ENCODE measurements around the gene ADIPOR2. TPM values are rescaled to one million over a fixed set of nuclear protein-coding genes. Genes with fewer than 3 reads are reported as not detected.
"Not testable (repeated sequence)": the region's sequence is repeated elsewhere in the genome, so short reads cannot be mapped to it uniquely, and the experiment has no call there.

The ADIPOR2 gene
- total RNA-seq, 2 donors from 2014 or later = 19.7 to 23.3 TPM

GRCh38 chr12:1712305-1712704 is 21.4 kb downstream of the ADIPOR2 start:
- Histone ChIP-seq H3K9me3 (peaks cover 0 to 10% of the 10 kb centered on the region in 2 donors), H3K4me1 (peaks cover 0 to 24% of the 10 kb centered on the region in 2 donors)
- DNase-seq (ENCODE audit: low spot score); H3K27ac ChIP-seq; H3K4me3 ChIP-seq; H3K36me3 ChIP-seq; H3K27me3 ChIP-seq: not testable (repeated sequence)

- H3K4me1 ChIP-seq = peaks cover 0 to 24% of the 10 kb centered on the region in 2 donors
- not testable (repeated sequence) for H3K27ac ChIP-seq; H3K27me3 ChIP-seq; DNase-seq (ENCODE audit: low spot score); H3K4me3 ChIP-seq; H3K36me3 ChIP-seq
- H3K9me3 ChIP-seq = peaks cover 0 to 10% of the 10 kb centered on the region in 2 donors
Observed at GRCh38 chr12:1712852-1713251, 22.0 kb downstream of the ADIPOR2 start.

GRCh38 chr12:1713783-1714348 is 23.0 kb downstream of the ADIPOR2 start:
- H3K4me3 ChIP-seq; H3K27ac ChIP-seq; H3K27me3 ChIP-seq; DNase-seq (ENCODE audit: low spot score); H3K36me3 ChIP-seq: not testable (repeated sequence)
- H3K4me1 ChIP-seq = peaks cover 0 to 34% of the 10 kb centered on the region in 2 donors
- H3K9me3 ChIP-seq = peaks cover 0 to 10% of the 10 kb centered on the region in 2 donors

GRCh38 chr12:1715459-1715858 is 24.6 kb downstream of the ADIPOR2 start:
- H3K27ac ChIP-seq = not testable (repeated sequence)

GRCh38 chr12:1716215-1716862 is 25.5 kb downstream of the ADIPOR2 start:
- H3K27ac ChIP-seq = no peak overlapping the region
- no peak overlapping the region for H3K4me3 ChIP-seq
- H3K27me3 ChIP-seq = no peaks in the 10 kb centered on the region
- no peak for DNase-seq (ENCODE audit: low spot score)
- no peaks in the 10 kb centered on the region for H3K36me3 ChIP-seq
- peaks cover 0 to 5% of the 10 kb centered on the region in 2 donors for H3K9me3 ChIP-seq
- TF ChIP-seq CTCF (IDR thresholded peaks at IDR 0.05) = no peak
- H3K4me1 ChIP-seq = peaks cover 0 to 41% of the 10 kb centered on the region in 2 donors

More at GRCh38 chr12:1715459-1715858, 24.6 kb downstream of the ADIPOR2 start:
- not testable (repeated sequence) for H3K9me3 ChIP-seq; H3K27me3 ChIP-seq; DNase-seq (ENCODE audit: low spot score); H3K4me3 ChIP-seq; H3K36me3 ChIP-seq
- peaks cover 0 to 48% of the 10 kb centered on the region in 2 donors for H3K4me1 ChIP-seq

- Histone ChIP-seq H3K27me3 (no peaks in the 10 kb centered on the region), H3K4me1 (peaks cover 0 to 35% of the 10 kb centered on the region in 2 donors), H3K9me3 (peaks cover 0 to 5% of the 10 kb centered on the region in 2 donors), H3K27ac (no peak overlapping the region), H3K4me3 (no peak overlapping the region), H3K36me3 (no peaks in the 10 kb centered on the region)
- TF ChIP-seq CTCF (IDR thresholded peaks at IDR 0.05) = no peak
- DNase-seq (ENCODE audit: low spot score) = no peak
Observed at GRCh38 chr12:1716911-1717310, 26.0 kb downstream of the ADIPOR2 start.

- no peak overlapping the region for H3K4me3 ChIP-seq
- no peak for DNase-seq (ENCODE audit: low spot score)
- no peak for TF ChIP-seq CTCF (IDR thresholded peaks at IDR 0.05)
- H3K36me3 ChIP-seq = no peaks in the 10 kb centered on the region
- H3K27ac ChIP-seq = no peak overlapping the region
- H3K27me3 ChIP-seq = no peaks in the 10 kb centered on the region
- peaks cover 0 to 5% of the 10 kb centered on the region in 2 donors for H3K9me3 ChIP-seq
- H3K4me1 ChIP-seq = peaks cover 0 to 34% of the 10 kb centered on the region in 2 donors
Observed at GRCh38 chr12:1719139-1719538, 28.3 kb downstream of the ADIPOR2 start.

GRCh38 chr12:1720494-1720893 is 29.6 kb downstream of the ADIPOR2 start:
- no peak for DNase-seq (ENCODE audit: low spot score)
- Histone ChIP-seq H3K4me3 (no peak overlapping the region), H3K27ac (no peak overlapping the region), H3K4me1 (peaks cover 0 to 34% of the 10 kb centered on the region in 2 donors), H3K36me3 (no peaks in the 10 kb centered on the region), H3K9me3 (peaks cover 0 to under 1% of the 10 kb centered on the region in 2 donors), H3K27me3 (no peaks in the 10 kb centered on the region)
- no peak for TF ChIP-seq CTCF (IDR thresholded peaks at IDR 0.05)
